OCI-LY1 (cell line): ENCODE data around the gene SRCIN1.

Experiments
- CTCF ChIP-seq: fragments of 200-600 bp; sonication (generic), shearing (Covaris generic); IDR thresholded peaks from 2 replicates; pipeline ENCODE4 v1.5.1; 2017; ENCODE audit warnings: mild to moderate bottlenecking, antibody characterized with exemption, low read length, moderate library complexity, mixed read lengths
- EZH2 ChIP-seq: fragments of 200-600 bp; sonication (generic), shearing (Covaris generic); IDR thresholded peaks from 2 replicates; pipeline ENCODE4 v1.8.0; 2017; ENCODE audit warnings: borderline replicate concordance, mixed run types, mild to moderate bottlenecking, antibody characterized with exemption, low read length, moderate library complexity, mixed read lengths

- no peak for TF ChIP-seq CTCF
- TF ChIP-seq EZH2: no peak
Observed at GRCh38 chr17:38557396-38557795, 48.4 kb downstream of the SRCIN1 start.
